Spleen (tissue), 7 donors: Measurements from ENCODE around the gene STK4.

Experiments
- POLR2A ChIP-seq, 3 donors: fragments of 450-650 bp; IDR thresholded peaks; one replicate each; pipeline ENCODE4 v1.5.1; 2017; ENCODE audit warnings: antibody characterized with exemption in 3 of 3, mild to moderate bottlenecking in 1 of 3
- POLR2AphosphoS5 ChIP-seq, 3 donors: sonication (generic); formaldehyde crosslinking; IDR thresholded peaks; one replicate each; pipeline ENCODE4 v1.5.1; 2017; ENCODE audit warnings: antibody characterized with exemption in 3 of 3
- TF ChIP-seq, protein P1 (sequence below), 11 experiments: fragments of 200-600 bp in 7 of 11; fragments of 450-650 bp in 4 of 11; sonication (generic) in 4 of 11; IDR thresholded peaks in 8 of 11; conservative IDR thresholded peaks in 3 of 11; 1 replicate in 7 of 11; 2 replicates in 4 of 11; pipeline versions ENCODE4 v1.4.0 to v1.8.0; 2016 to 2021; ENCODE audit warnings: antibody characterized with exemption in 11 of 11, inconsistent platforms in 4 of 11, mild to moderate bottlenecking in 1 of 11
- donor health status: DM: no; HTN: no; CAD: no; lungs with moderate emphysema.
- donor health status: DM: no; HTN: no; CAD: no.
- donor health status: DM: no; HTN: no; CAD: no.

GRCh38 chr20:45019762-45020123, 53.4 kb downstream of the STK4 start:
- TF ChIP-seq, protein P1, sequence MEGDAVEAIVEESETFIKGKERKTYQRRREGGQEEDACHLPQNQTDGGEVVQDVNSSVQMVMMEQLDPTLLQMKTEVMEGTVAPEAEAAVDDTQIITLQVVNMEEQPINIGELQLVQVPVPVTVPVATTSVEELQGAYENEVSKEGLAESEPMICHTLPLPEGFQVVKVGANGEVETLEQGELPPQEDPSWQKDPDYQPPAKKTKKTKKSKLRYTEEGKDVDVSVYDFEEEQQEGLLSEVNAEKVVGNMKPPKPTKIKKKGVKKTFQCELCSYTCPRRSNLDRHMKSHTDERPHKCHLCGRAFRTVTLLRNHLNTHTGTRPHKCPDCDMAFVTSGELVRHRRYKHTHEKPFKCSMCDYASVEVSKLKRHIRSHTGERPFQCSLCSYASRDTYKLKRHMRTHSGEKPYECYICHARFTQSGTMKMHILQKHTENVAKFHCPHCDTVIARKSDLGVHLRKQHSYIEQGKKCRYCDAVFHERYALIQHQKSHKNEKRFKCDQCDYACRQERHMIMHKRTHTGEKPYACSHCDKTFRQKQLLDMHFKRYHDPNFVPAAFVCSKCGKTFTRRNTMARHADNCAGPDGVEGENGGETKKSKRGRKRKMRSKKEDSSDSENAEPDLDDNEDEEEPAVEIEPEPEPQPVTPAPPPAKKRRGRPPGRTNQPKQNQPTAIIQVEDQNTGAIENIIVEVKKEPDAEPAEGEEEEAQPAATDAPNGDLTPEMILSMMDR (IDR thresholded peaks at IDR 0.05 in 8 of 11, conservative IDR thresholded peaks at IDR 0.05 in 3 of 11): no peak
- TF ChIP-seq POLR2A (IDR thresholded peaks at IDR 0.05) (no peak), POLR2AphosphoS5 (IDR thresholded peaks at IDR 0.05) (no peak)
